Glutamatergic neuron (in vitro differentiated cells): ENCODE measurements around the gene VPS13D. TPM values are rescaled to one million over a fixed set of nuclear protein-coding genes. Genes with fewer than 3 reads are reported as not detected.

Experiments used
- DNase-seq: peaks from one replicate; pipeline ENCODE4 v3.0.0; 2022
- H3K27ac Mint-ChIP-seq: one replicate; pipeline ENCODE4 v1.8.0; 2020; ENCODE audit warnings: mild to moderate bottlenecking, mixed read lengths, inconsistent platforms; ENCODE audit not compliant: unreplicated experiment
- H3K27me3 Mint-ChIP-seq: one replicate; pipeline ENCODE4 v1.8.0; 2020; ENCODE audit warnings: mild to moderate bottlenecking, moderate library complexity, mixed read lengths, inconsistent platforms; ENCODE audit not compliant: unreplicated experiment
- H3K36me3 Mint-ChIP-seq: one replicate; pipeline ENCODE4 v1.8.0; 2020; ENCODE audit warnings: mild to moderate bottlenecking, mixed read lengths, inconsistent platforms; ENCODE audit not compliant: unreplicated experiment
- H3K4me1 Mint-ChIP-seq: one replicate; pipeline ENCODE4 v1.8.0; 2020; ENCODE audit warnings: mild to moderate bottlenecking, low read depth, mixed read lengths, inconsistent platforms; ENCODE audit not compliant: unreplicated experiment
- H3K4me3 Mint-ChIP-seq: one replicate; pipeline ENCODE4 v1.8.0; 2020; ENCODE audit warnings: mild to moderate bottlenecking, mixed read lengths, inconsistent platforms; ENCODE audit not compliant: unreplicated experiment
- H3K9me3 Mint-ChIP-seq: one replicate; pipeline ENCODE4 v1.8.0; 2020; ENCODE audit warnings: mild to moderate bottlenecking, moderate library complexity, mixed read lengths, inconsistent platforms; ENCODE audit not compliant: unreplicated experiment
- total RNA-seq: library from RNA; stranded (reverse); fragmentation: NEBNext Ultra II Directional; extraction: Animal tissue kit (Norgen Biotek cat#: 25700); gene quantifications from one replicate; pipeline ENCODE4 v1.2.1, GENCODE V29; 2021; ENCODE audit not compliant: unreplicated experiment
- TF ChIP-seq, protein P1 (sequence below): fragments of 200-600 bp; sonication (generic); IDR thresholded peaks from one replicate; pipeline ENCODE4 v1.5.0; 2021; ENCODE audit not compliant: partially characterized antibody, unreplicated experiment

Gene VPS13D
- total RNA-seq, 1 donor from 2014 or later, result 32.8 TPM

GRCh38 chr1:12183095-12183794 lies 46.6 kb upstream of the VPS13D start:
- no peaks in the 10 kb centered on the region for H3K36me3 Mint-ChIP-seq
- peaks cover 7% of the 10 kb centered on the region for H3K27me3 Mint-ChIP-seq
- no peak overlapping the region for H3K27ac Mint-ChIP-seq
- TF ChIP-seq, protein P1, sequence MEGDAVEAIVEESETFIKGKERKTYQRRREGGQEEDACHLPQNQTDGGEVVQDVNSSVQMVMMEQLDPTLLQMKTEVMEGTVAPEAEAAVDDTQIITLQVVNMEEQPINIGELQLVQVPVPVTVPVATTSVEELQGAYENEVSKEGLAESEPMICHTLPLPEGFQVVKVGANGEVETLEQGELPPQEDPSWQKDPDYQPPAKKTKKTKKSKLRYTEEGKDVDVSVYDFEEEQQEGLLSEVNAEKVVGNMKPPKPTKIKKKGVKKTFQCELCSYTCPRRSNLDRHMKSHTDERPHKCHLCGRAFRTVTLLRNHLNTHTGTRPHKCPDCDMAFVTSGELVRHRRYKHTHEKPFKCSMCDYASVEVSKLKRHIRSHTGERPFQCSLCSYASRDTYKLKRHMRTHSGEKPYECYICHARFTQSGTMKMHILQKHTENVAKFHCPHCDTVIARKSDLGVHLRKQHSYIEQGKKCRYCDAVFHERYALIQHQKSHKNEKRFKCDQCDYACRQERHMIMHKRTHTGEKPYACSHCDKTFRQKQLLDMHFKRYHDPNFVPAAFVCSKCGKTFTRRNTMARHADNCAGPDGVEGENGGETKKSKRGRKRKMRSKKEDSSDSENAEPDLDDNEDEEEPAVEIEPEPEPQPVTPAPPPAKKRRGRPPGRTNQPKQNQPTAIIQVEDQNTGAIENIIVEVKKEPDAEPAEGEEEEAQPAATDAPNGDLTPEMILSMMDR, result no peak
- H3K4me1 Mint-ChIP-seq, result no peaks in the 10 kb centered on the region
- peaks cover 5% of the 10 kb centered on the region for H3K9me3 Mint-ChIP-seq
- DNase-seq, result no peak
- H3K4me3 Mint-ChIP-seq, result no peak overlapping the region

- peaks cover 8% of the 10 kb centered on the region for H3K27me3 Mint-ChIP-seq
- no peak overlapping the region for H3K4me3 Mint-ChIP-seq
- H3K9me3 Mint-ChIP-seq, result peaks cover 5% of the 10 kb centered on the region
- DNase-seq, result no peak
- no peaks in the 10 kb centered on the region for H3K4me1 Mint-ChIP-seq
- H3K27ac Mint-ChIP-seq, result no peak overlapping the region
- no peaks in the 10 kb centered on the region for H3K36me3 Mint-ChIP-seq
- TF ChIP-seq, protein P1, result no peak
Observed at GRCh38 chr1:12184008-12184681, 45.7 kb upstream of the VPS13D start.

GRCh38 chr1:12185036-12185917 lies 44.6 kb upstream of the VPS13D start:
- Mint-ChIP-seq H3K4me3 (no peak overlapping the region), H3K36me3 (no peaks in the 10 kb centered on the region), H3K27me3 (peaks cover 11% of the 10 kb centered on the region), H3K4me1 (no peaks in the 10 kb centered on the region), H3K27ac (no peak overlapping the region), H3K9me3 (peaks cover 8% of the 10 kb centered on the region)
- TF ChIP-seq, protein P1, result no peak
- no peak for DNase-seq

DNA sequence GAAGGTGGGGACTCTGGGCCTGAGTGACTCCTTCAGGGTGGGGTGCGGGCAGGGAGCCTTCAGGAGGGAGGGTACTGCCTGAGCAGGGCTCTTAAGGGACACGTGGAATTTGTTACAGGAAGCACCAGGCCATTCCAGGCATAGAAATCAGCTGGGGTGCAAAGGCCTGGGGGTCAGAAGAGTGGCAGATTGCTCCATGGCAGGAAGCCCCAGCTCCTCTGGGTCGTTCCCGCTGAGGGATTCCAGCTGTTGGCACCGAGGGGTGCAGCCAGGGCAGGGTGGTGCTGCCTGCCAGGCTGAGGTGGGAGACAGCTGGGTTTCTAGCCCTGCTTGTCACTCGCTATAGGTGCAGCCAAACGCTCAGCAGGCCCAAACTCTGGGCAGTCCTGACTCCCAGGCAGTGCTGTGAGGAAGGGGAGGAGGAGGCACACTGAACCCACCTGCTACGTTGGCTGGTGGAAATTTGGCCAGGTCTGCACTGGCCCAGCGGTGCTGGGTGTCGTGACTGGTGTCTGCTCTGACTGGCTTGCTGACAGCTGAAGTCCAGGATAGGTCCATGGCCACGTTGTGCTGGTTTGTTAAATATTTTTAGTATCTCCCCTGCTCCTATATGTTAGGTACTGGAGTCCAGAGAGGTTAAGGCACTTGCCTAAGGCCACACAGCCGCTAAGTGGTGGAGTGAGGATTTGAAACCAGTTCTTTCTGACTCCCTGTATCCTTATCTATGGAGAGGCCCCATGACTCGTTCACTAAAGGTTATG lies 43.7 kb upstream of the VPS13D start:
- H3K36me3 Mint-ChIP-seq, result no peaks in the 10 kb centered on the region
- H3K4me1 Mint-ChIP-seq, result no peaks in the 10 kb centered on the region
- H3K27ac Mint-ChIP-seq, result no peak overlapping the region
- no peak overlapping the region for H3K4me3 Mint-ChIP-seq
- no peak for DNase-seq
- TF ChIP-seq, protein P1, result no peak
- peaks cover 9% of the 10 kb centered on the region for H3K9me3 Mint-ChIP-seq
- H3K27me3 Mint-ChIP-seq, result peaks cover 11% of the 10 kb centered on the region
